ENCODE data around the gene SERPIND1.
"Not testable (repeated sequence)": the region's sequence is repeated elsewhere in the genome, so short reads cannot be mapped to it uniquely, and the experiment has no call there.

SERPIND1 gene

DNA sequence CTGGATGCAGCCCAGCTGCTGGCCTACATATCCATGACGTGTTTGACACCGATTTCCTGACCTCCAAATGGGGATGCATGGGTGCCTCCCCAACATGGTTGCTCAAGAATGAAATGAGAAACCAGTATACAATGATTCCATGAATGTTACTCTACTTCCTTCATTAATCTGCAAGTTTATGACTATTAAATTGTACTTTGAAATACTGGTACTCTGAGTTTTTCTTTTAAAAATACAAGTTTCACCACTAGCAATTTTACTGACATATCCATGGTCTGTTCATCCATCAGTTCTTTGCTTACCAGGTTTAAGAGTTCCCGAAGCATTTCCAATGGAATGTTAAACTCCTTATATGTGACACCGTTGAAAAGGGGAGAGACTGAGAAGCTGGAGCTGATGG is 39.1 kb downstream of the SERPIND1 start:
- TF ChIP-seq CTCF (conservative IDR thresholded peaks at IDR 0.05; ENCODE audit: control insufficient read depth, insufficient read depth, low read depth, low read length): no peak
- DNase-seq (ENCODE audit: low read depth): no peak
- H3K4me3 ChIP-seq (ENCODE audit: control insufficient read depth, low read depth, low read length): no peak overlapping the region

GRCh38 chr22:20814221-20814808 is 40.4 kb downstream of the SERPIND1 start:
- H3K4me3 ChIP-seq (ENCODE audit: control insufficient read depth, low read depth, low read length): no peak overlapping the region
- no peak for DNase-seq (ENCODE audit: low read depth)
- TF ChIP-seq CTCF (conservative IDR thresholded peaks at IDR 0.05; ENCODE audit: control insufficient read depth, insufficient read depth, low read depth, low read length): no peak

DNA sequence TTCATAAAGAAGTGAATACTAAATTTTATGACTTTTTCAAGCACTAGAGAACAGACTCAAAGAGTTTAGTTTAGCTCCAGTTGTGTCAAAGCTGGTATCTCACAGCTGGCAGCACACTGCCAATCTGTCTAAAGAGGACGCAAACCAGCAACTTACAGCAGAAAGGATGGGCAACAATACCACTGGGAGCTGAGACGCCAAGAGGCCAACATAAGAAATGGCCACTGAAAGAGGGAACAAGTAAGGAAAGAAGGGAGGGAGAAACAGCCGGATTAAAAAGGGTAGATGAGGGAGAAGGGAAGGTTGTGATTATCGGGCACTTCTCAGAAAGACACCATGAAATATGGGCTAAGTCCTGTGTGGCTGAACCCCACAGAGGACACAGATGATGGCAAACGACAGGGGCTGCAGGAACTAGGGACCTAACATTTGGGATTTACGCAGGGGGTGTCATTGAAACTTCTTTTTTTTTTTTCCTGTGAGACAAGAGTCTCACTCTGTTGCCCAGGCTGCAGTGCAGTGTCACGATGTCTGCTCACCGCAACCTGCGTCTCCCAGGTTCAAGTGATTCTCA is 41.7 kb downstream of the SERPIND1 start:
- no peak for DNase-seq (ENCODE audit: low read depth)
- no peak for TF ChIP-seq CTCF (conservative IDR thresholded peaks at IDR 0.05; ENCODE audit: control insufficient read depth, insufficient read depth, low read depth, low read length)
- H3K4me3 ChIP-seq (ENCODE audit: control insufficient read depth, low read depth, low read length): no peak overlapping the region

GRCh38 chr22:20816559-20816958 is 42.6 kb downstream of the SERPIND1 start:
- no peak for TF ChIP-seq CTCF (conservative IDR thresholded peaks at IDR 0.05; ENCODE audit: control insufficient read depth, insufficient read depth, low read depth, low read length)
- H3K4me3 ChIP-seq (ENCODE audit: control insufficient read depth, low read depth, low read length): no peak overlapping the region
- no peak for DNase-seq (ENCODE audit: low read depth)

GRCh38 chr22:20818471-20818870 is 44.6 kb downstream of the SERPIND1 start:
- TF ChIP-seq CTCF (conservative IDR thresholded peaks at IDR 0.05; ENCODE audit: control insufficient read depth, insufficient read depth, low read depth, low read length): no peak
- no peak overlapping the region for H3K4me3 ChIP-seq (ENCODE audit: control insufficient read depth, low read depth, low read length)
- DNase-seq (ENCODE audit: low read depth): no peak

GRCh38 chr22:20819471-20819870 is 45.6 kb downstream of the SERPIND1 start:
- no peak for TF ChIP-seq CTCF (conservative IDR thresholded peaks at IDR 0.05; ENCODE audit: control insufficient read depth, insufficient read depth, low read depth, low read length)
- no peak for DNase-seq (ENCODE audit: low read depth)
- H3K4me3 ChIP-seq (ENCODE audit: control insufficient read depth, low read depth, low read length): no peak overlapping the region

DNA sequence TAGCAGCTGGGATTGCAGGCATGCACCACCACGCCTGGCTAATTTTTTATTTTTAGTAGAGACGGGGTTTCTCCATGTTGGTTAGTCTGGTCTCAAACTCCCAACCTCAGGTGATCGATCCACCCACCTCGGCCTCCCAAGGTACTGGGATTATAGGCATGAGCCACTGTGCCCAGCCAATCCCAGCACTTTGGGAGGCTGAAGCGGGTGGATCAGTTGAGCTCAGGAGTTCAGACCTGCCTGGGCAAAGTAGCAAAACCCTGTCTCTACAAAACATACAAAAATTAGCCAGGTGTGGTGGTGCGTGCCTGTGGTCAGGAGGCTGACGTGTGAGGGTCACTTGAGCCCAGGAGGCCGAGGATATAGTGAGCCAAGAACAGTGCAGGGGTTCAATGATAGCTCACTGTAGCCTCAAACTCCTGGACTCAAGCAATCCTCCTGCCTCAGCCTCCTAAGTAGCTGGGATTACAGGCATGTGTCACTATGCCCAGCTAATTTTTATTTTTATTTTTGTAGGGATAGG is 47.9 kb downstream of the SERPIND1 start:
- DNase-seq (ENCODE audit: low read depth); H3K4me3 ChIP-seq (ENCODE audit: control insufficient read depth, low read depth, low read length): not testable (repeated sequence)
